MM.1S (cell line): ENCODE data around the gene RAMP1.

Experiments used
- DNase-seq: peaks from one replicate; pipeline ENCODE4 v3.0.0-alpha.2; 2015
- H2AFZ ChIP-seq: fragments of 300-600 bp; sonication (generic); 2 replicates; pipeline ENCODE4 v1.6.0; 2016; ENCODE audit warnings: antibody characterized with exemption, low read length
- H3F3A ChIP-seq: fragments of 300-600 bp; sonication (generic); 2 replicates; pipeline ENCODE4 v1.6.1; 2016; ENCODE audit warnings: mild to moderate bottlenecking, antibody characterized with exemption, low read length, moderate library complexity, mixed read lengths; ENCODE audit not compliant: insufficient read depth
- H3K27ac ChIP-seq: fragments of 300-600 bp; sonication (generic); 2 replicates; pipeline ENCODE4 v1.5.1; 2016; ENCODE audit warnings: mild to moderate bottlenecking, low read length
- H3K27me3 ChIP-seq: fragments of 300-600 bp; sonication (generic); replicated peaks from 2 replicates; pipeline ENCODE4 v1.6.0; 2016; ENCODE audit warnings: low read length; ENCODE audit not compliant: insufficient read depth
- H3K36me3 ChIP-seq: fragments of 300-600 bp; sonication (generic); replicated peaks from 2 replicates; pipeline ENCODE4 v1.6.1; 2016; ENCODE audit warnings: mild to moderate bottlenecking, low read length, mixed read lengths; ENCODE audit not compliant: insufficient read depth
- H3K4me1 ChIP-seq: fragments of 300-600 bp; sonication (generic); 2 replicates; pipeline ENCODE4 v1.6.1; 2016; ENCODE audit warnings: low read length, mixed read lengths
- H3K4me2 ChIP-seq: fragments of 300-600 bp; sonication (generic); 2 replicates; pipeline ENCODE4 v1.6.0; 2016; ENCODE audit warnings: low read depth, low read length
- H3K4me3 ChIP-seq: fragments of 300-600 bp; sonication (generic); 2 replicates; pipeline ENCODE4 v1.5.1; 2016; ENCODE audit warnings: low read length, mixed read lengths
- H3K79me2 ChIP-seq: fragments of 300-600 bp; sonication (generic); 2 replicates; pipeline ENCODE4 v1.6.1; 2016; ENCODE audit warnings: mixed run types, low read length, mixed read lengths
- H3K9ac ChIP-seq: fragments of 300-600 bp; sonication (generic); 2 replicates; pipeline ENCODE4 v1.6.1; 2016; ENCODE audit warnings: low read length, mixed read lengths
- H3K9me2 ChIP-seq: fragments of 300-600 bp; sonication (generic); replicated peaks from 2 replicates; pipeline ENCODE4 v1.6.1; 2016; ENCODE audit warnings: mild to moderate bottlenecking, low read length, mixed read lengths; ENCODE audit not compliant: insufficient read depth
- H3K9me3 ChIP-seq: fragments of 300-600 bp; sonication (generic); replicated peaks from 2 replicates; pipeline ENCODE4 v1.6.1; 2016; ENCODE audit warnings: mild to moderate bottlenecking, low read length, mixed read lengths; ENCODE audit not compliant: insufficient read depth
- H4K20me1 ChIP-seq: fragments of 300-600 bp; sonication (generic); 2 replicates; pipeline ENCODE4 v1.6.1; 2016; ENCODE audit warnings: mild to moderate bottlenecking, low read length, moderate library complexity, mixed read lengths; ENCODE audit not compliant: insufficient read depth
- EZH2 ChIP-seq: fragments of 300-600 bp; sonication (generic); optimal IDR thresholded peaks from 2 replicates; pipeline ENCODE3; 2017; ENCODE audit warnings: low read depth, mild to moderate bottlenecking, antibody characterized with exemption, low read length, mixed read lengths
- EZH2phosphoT487 ChIP-seq: fragments of 300-600 bp; sonication (generic); IDR thresholded peaks from 2 replicates; pipeline ENCODE4 v1.6.1; 2018; ENCODE audit warnings: antibody characterized with exemption, low read length
- TF ChIP-seq, protein P1 (sequence below): fragments of 300-600 bp; sonication (generic); IDR thresholded peaks from 2 replicates; pipeline ENCODE4 v1.5.1; 2016; ENCODE audit warnings: antibody characterized with exemption, low read length, mixed read lengths

RAMP1 gene

GRCh38 chr2:237870754-237871651, 11.6 kb downstream of the RAMP1 start:
- Histone ChIP-seq H2AFZ (no peak overlapping the region), H3K79me2 (no peaks in the 10 kb centered on the region)
- no peak for TF ChIP-seq EZH2phosphoT487
- TF ChIP-seq, protein P1, sequence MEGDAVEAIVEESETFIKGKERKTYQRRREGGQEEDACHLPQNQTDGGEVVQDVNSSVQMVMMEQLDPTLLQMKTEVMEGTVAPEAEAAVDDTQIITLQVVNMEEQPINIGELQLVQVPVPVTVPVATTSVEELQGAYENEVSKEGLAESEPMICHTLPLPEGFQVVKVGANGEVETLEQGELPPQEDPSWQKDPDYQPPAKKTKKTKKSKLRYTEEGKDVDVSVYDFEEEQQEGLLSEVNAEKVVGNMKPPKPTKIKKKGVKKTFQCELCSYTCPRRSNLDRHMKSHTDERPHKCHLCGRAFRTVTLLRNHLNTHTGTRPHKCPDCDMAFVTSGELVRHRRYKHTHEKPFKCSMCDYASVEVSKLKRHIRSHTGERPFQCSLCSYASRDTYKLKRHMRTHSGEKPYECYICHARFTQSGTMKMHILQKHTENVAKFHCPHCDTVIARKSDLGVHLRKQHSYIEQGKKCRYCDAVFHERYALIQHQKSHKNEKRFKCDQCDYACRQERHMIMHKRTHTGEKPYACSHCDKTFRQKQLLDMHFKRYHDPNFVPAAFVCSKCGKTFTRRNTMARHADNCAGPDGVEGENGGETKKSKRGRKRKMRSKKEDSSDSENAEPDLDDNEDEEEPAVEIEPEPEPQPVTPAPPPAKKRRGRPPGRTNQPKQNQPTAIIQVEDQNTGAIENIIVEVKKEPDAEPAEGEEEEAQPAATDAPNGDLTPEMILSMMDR, result no peak
- TF ChIP-seq EZH2, result no peak

DNA sequence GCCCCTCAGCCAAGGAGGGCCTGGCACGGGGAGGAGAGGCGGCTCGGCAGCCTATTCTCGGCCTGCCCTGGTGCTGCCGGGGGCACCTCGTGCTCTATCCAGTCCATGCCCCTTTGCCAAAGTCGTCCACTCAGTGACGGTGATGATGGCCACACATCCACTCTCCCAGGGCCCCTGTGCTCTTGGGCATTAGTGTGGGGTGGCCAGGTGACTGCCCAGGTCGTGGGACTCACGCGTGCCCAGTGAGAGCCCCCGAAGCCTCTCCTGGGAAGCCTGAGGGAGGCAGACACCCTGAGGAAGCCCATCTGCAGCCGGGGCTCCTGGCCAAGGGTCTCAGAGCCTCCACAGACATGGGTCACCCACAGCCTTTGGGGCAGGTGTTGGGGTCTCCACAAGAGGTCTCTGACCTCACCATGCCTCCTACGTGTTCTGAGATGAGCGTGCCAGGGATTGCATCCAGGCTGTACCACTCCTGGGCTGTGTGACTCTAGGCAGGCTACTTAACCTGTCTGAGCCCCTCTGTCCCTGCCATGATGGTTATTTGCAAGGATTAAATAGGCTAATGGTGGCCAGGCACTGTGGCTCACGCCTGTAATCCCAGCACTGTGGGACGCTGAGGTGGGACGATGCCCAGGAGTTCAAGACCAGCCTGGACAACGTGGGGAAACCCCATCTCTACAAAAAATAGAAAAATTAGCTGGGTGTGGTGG, 12.9 kb downstream of the RAMP1 start:
- no peaks in the 10 kb centered on the region for H4K20me1 ChIP-seq
- no peaks in the 10 kb centered on the region for H3K9me3 ChIP-seq
- no peaks in the 10 kb centered on the region for H3K79me2 ChIP-seq
- H3K9ac ChIP-seq, result no peak overlapping the region
- no peaks in the 10 kb centered on the region for H3K4me1 ChIP-seq
- H3K27me3 ChIP-seq, result no peaks in the 10 kb centered on the region
- no peak for DNase-seq
- no peaks in the 10 kb centered on the region for H3F3A ChIP-seq
- H3K4me3 ChIP-seq, result no peak overlapping the region
- TF ChIP-seq EZH2phosphoT487, result no peak
- TF ChIP-seq, protein P1, result no peak
- TF ChIP-seq EZH2, result no peak
- no peaks in the 10 kb centered on the region for H3K9me2 ChIP-seq
- no peak overlapping the region for H2AFZ ChIP-seq
- no peaks in the 10 kb centered on the region for H3K36me3 ChIP-seq
- H3K27ac ChIP-seq, result no peak overlapping the region
- no peak overlapping the region for H3K4me2 ChIP-seq

More at GRCh38 chr2:237870754-237871651, 11.6 kb downstream of the RAMP1 start:
- no peaks in the 10 kb centered on the region for H3K36me3 ChIP-seq
- no peak overlapping the region for H3K4me3 ChIP-seq
- H3K27me3 ChIP-seq, result no peaks in the 10 kb centered on the region
- H3K27ac ChIP-seq, result no peak overlapping the region
- no peak for DNase-seq
- H4K20me1 ChIP-seq, result no peaks in the 10 kb centered on the region
- H3K9me2 ChIP-seq, result no peaks in the 10 kb centered on the region
- H3K9ac ChIP-seq, result no peak overlapping the region
- no peaks in the 10 kb centered on the region for H3K9me3 ChIP-seq
- H3K4me1 ChIP-seq, result no peaks in the 10 kb centered on the region
- H3F3A ChIP-seq, result no peaks in the 10 kb centered on the region
- H3K4me2 ChIP-seq, result no peak overlapping the region

- H3K27ac ChIP-seq, result no peak overlapping the region
- H3K9me2 ChIP-seq, result no peaks in the 10 kb centered on the region
- no peaks in the 10 kb centered on the region for H3K27me3 ChIP-seq
- no peaks in the 10 kb centered on the region for H3K36me3 ChIP-seq
- no peak overlapping the region for H2AFZ ChIP-seq
- no peaks in the 10 kb centered on the region for H4K20me1 ChIP-seq
- no peak overlapping the region for H3K4me3 ChIP-seq
- no peak for DNase-seq
- no peaks in the 10 kb centered on the region for H3K4me1 ChIP-seq
- H3K79me2 ChIP-seq, result no peaks in the 10 kb centered on the region
- no peak overlapping the region for H3K4me2 ChIP-seq
- no peaks in the 10 kb centered on the region for H3K9me3 ChIP-seq
- H3F3A ChIP-seq, result no peaks in the 10 kb centered on the region
- TF ChIP-seq EZH2phosphoT487, result no peak
- TF ChIP-seq, protein P1, result no peak
- TF ChIP-seq EZH2, result no peak
- no peak overlapping the region for H3K9ac ChIP-seq
Observed at GRCh38 chr2:237873421-237873831, 14.0 kb downstream of the RAMP1 start.
